Ovary (tissue), 9 donors: ENCODE measurements around the gene DMWD. TPM values are rescaled to one million over a fixed set of nuclear protein-coding genes. Genes with fewer than 3 reads are reported as not detected.

Source experiments
- DNase-seq, 5 donors: peaks; one replicate each; pipeline ENCODE4 v3.0.0-alpha.2; 2019 to 2020
- H3K27ac ChIP-seq, 2 donors: fragments of 200-600 bp; one replicate each; pipeline versions ENCODE4 v1.5.1 to v1.8.0; 2019 to 2022
- H3K27me3 ChIP-seq: fragments of 200-600 bp; one replicate; pipeline ENCODE4 v1.8.0; 2022
- H3K36me3 ChIP-seq: fragments of 200-600 bp; sonication (generic); one replicate; pipeline ENCODE4 v1.5.1; 2019
- H3K4me1 ChIP-seq: one replicate; pipeline ENCODE4 v1.8.1; 2013; ENCODE audit warnings: mild to moderate bottlenecking, moderate library complexity; ENCODE audit not compliant: insufficient read depth
- H3K4me3 ChIP-seq: fragments of 200-600 bp; sonication (generic); one replicate; pipeline ENCODE4 v1.5.1; 2017
- H3K9me3 ChIP-seq, 2 donors: fragments of 200-600 bp in 1 of 2; sonication (generic) in 1 of 2; one replicate each; pipeline versions ENCODE4 v1.5.1 to v1.8.1; 2013 to 2019; ENCODE audit warnings: mild to moderate bottlenecking in 1 of 2, moderate library complexity in 1 of 2
- EP300 ChIP-seq: sonication (generic); formaldehyde crosslinking; IDR thresholded peaks from one replicate; pipeline ENCODE4 v1.6.1; 2017; ENCODE audit warnings: antibody characterized with exemption
- POLR2A ChIP-seq: fragments of 450-650 bp; IDR thresholded peaks from one replicate; pipeline ENCODE4 v1.6.1; 2017; ENCODE audit warnings: antibody characterized with exemption, mild to moderate bottlenecking, moderate library complexity
- WGBS, 3 donors: extraction: QIAGEN DNeasy Blood & Tissue Kit in 1 of 3; methylation state at CpG; one replicate each; pipeline versions ENCODE4 v1.1.5 to v1.1.7; 2013 to 2017; 5-methylcytosine and 5-hydroxymethylcytosine counted together
- intact Hi-C, 4 donors: fragments of 100-400 bp; cut with DNase I; formaldehyde crosslinking; loops; one replicate each; pipeline versions ENCODE4 v1.11.0 to v1.15.1; 2022 to 2023
- polyA plus RNA-seq, 2 donors: library from polyadenylated mRNA; stranded (reverse); fragments of 200-250 nt in 1 of 2; fragments of 350-450 nt in 1 of 2; fragmentation: Illumina TruSeq in 1 of 2; extraction: RNeasy Lipid Tissue Mini Kit (QIAGEN cat#74804) in 1 of 2; gene quantifications; one replicate each; pipeline ENCODE4 v1.2.3, GENCODE V29; 2013 to 2014
- total RNA-seq, 7 donors: library from RNA; depleted of rRNA in 2 of 7; stranded (reverse); fragments of >200 nt in 2 of 7; fragmentation: NEBNext Ultra II Directional in 3 of 7; extraction: Animal tissue kit (Norgen Biotek cat#: 25700) in 3 of 7; gene quantifications; one replicate each; pipeline versions ENCODE4 v1.1.0 to v1.2.4, GENCODE V29; 2016 to 2023
- TF ChIP-seq, protein P1 (sequence below), 3 donors: fragments of 450-650 bp in 2 of 3; fragments of 200-600 bp in 1 of 3; IDR thresholded peaks; one replicate each; pipeline versions ENCODE4 v1.5.1 to v1.8.0; 2016 to 2022; ENCODE audit warnings: antibody characterized with exemption in 3 of 3, mild to moderate bottlenecking in 1 of 3
- donor health status: DM: no; HTN: no; CAD: no; lungs with moderate emphysema.
- donor health status: DM: no; HTN: no; CAD: no.
- donor health status: Bipolar disorder and iron deficiency.
- donor health status: DM: yes; HTN: yes; CAD: no.
- donor health status: DM: no; HTN: no; CAD: no.
- donor health status: DM: yes; HTN: yes; CAD: no.

DMWD gene
- total and polyA plus RNA-seq, 9 donors: 11.4 to 85.4 (median 54.9) TPM

- Histone ChIP-seq H3K4me1 (peaks cover 6% of the 10 kb centered on the region), H3K27me3 (no peaks in the 10 kb centered on the region), H3K4me3 (no peak overlapping the region), H3K9me3 (no peaks in the 10 kb centered on the region), H3K36me3 (no peaks in the 10 kb centered on the region), H3K27ac (no peak overlapping the region)
- no peak for DNase-seq
- TF ChIP-seq EP300 (no peak), POLR2A (no peak)
- TF ChIP-seq, protein P1, sequence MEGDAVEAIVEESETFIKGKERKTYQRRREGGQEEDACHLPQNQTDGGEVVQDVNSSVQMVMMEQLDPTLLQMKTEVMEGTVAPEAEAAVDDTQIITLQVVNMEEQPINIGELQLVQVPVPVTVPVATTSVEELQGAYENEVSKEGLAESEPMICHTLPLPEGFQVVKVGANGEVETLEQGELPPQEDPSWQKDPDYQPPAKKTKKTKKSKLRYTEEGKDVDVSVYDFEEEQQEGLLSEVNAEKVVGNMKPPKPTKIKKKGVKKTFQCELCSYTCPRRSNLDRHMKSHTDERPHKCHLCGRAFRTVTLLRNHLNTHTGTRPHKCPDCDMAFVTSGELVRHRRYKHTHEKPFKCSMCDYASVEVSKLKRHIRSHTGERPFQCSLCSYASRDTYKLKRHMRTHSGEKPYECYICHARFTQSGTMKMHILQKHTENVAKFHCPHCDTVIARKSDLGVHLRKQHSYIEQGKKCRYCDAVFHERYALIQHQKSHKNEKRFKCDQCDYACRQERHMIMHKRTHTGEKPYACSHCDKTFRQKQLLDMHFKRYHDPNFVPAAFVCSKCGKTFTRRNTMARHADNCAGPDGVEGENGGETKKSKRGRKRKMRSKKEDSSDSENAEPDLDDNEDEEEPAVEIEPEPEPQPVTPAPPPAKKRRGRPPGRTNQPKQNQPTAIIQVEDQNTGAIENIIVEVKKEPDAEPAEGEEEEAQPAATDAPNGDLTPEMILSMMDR (IDR thresholded peaks at IDR 0.05): no peak
- 76 to 79% (median 77%) methylated on average over 2 of the region's 2 CpGs for WGBS, 3 donors
- intact Hi-C loops: no loop called here
Measured at GRCh38 chr19:45794627-45795026, 2.0 kb upstream of the DMWD start.

GRCh38 chr19:45793876-45794275, 1.2 kb upstream of the DMWD start:
- 51 to 57% (median 53%) methylated on average over 6 of the region's 6 CpGs for WGBS, 3 donors
- no peak for DNase-seq
- Histone ChIP-seq H3K27me3 (no peaks in the 10 kb centered on the region), H3K4me3 (no peak overlapping the region), H3K27ac (no peak overlapping the region), H3K36me3 (no peaks in the 10 kb centered on the region), H3K4me1 (peaks cover 6% of the 10 kb centered on the region), H3K9me3 (no peaks in the 10 kb centered on the region)
- intact Hi-C loops: no loop called here
- TF ChIP-seq, protein P1 (IDR thresholded peaks at IDR 0.05): no peak
- no peak for TF ChIP-seq EP300
- TF ChIP-seq POLR2A: no peak

GRCh38 chr19:45793178-45793564, 526 bp upstream of the DMWD start:
- Histone ChIP-seq H3K4me1 (peaks cover 6% of the 10 kb centered on the region), H3K27ac (no peak overlapping the region), H3K36me3 (no peaks in the 10 kb centered on the region), H3K27me3 (no peaks in the 10 kb centered on the region), H3K4me3 (no peak overlapping the region), H3K9me3 (no peaks in the 10 kb centered on the region)
- no peak for TF ChIP-seq POLR2A
- TF ChIP-seq, protein P1 (IDR thresholded peaks at IDR 0.05): no peak
- TF ChIP-seq EP300: no peak
- intact Hi-C loops: no loop called here
- DNase-seq: no peak
- 36 to 47% (median 40%) methylated on average over 3 of the region's 3 CpGs for WGBS, 3 donors

DNA sequence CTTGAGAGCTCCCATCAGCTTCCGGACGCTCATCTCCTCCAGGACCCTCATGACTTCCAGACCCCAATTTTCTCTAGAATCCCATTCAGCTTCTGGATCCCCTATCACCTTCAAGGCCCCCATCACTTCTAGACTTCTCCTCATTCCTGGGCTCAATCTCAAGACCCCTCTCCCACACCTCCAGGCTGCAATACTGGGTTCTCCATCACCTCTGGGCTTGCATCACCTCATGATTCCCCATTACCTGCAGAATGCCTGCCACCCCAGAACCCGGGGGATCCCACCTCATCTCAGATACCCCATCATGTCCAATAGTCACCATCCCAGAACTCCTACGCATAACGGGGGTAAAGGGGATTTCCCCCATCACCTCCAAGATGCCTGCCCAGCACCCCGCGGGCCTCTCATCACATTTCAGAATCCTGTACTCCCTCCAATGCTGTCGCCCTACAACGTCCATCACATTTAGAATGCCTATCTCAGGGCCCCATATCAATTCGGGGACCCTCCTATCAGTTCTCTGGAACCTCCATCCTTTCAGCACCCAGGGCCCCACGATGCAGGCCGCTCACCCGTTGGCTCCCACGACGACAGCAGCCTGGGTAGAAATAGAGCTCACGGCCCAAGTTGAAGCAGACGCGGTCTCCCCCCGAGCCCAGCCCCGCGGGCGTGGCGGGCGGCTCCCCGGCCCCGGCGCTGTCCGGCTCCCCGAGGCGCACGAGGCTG, 738 bp downstream of the DMWD start:
- WGBS, 3 donors: 5 to 7% (median 5%) methylated on average over 24 to 31 of the region's 31 CpGs

More for the DNA sequence above, 738 bp downstream of the DMWD start:
- H3K4me3 ChIP-seq: peak overlapping the region; percentile 68
- DNase-seq: no peak
- H3K27ac ChIP-seq: peak overlapping the region in 1 of 2 donors; percentile 82
- no peaks in the 10 kb centered on the region for H3K9me3 ChIP-seq
- no peaks in the 10 kb centered on the region for H3K27me3 ChIP-seq
- TF ChIP-seq EP300 (no peak), POLR2A (no peak)
- TF ChIP-seq, protein P1 (IDR thresholded peaks at IDR 0.05): no peak
- intact Hi-C loops: no loop called here
- no peaks in the 10 kb centered on the region for H3K36me3 ChIP-seq
- H3K4me1 ChIP-seq: peaks cover 6% of the 10 kb centered on the region
